ENCODE measurements around the gene ERG28. TPM values are rescaled to one million over a fixed set of nuclear protein-coding genes. Genes with fewer than 3 reads are reported as not detected.

The ERG28 gene
- total RNA-seq, 2 experiments from 2014 or later: 22.9 to 25.1 TPM

- Mint-ChIP-seq H3K4me3 (no peak overlapping the region), H3K27me3 (no peaks in the 10 kb centered on the region), H3K36me3 (peaks cover 30% of the 10 kb centered on the region), H3K4me1 (no peaks in the 10 kb centered on the region), H3K27ac (no peak overlapping the region), H3K9me3 (ENCODE audit: low read depth) (no peaks in the 10 kb centered on the region)
- DNase-seq (no peak), ATAC-seq (no peak)
- CTCF ChIA-PET: interaction anchor here (0.6 to 2.0 kb wide), 4 partner anchors 13 to 1385 kb away, joined by 3 to 5 read pairs (median 4); no protein-coding TSS in a partner anchor
Observed at GRCh38 chr14:75685910-75686309, 25.2 kb upstream of the ERG28 start.

GRCh38 chr14:75675265-75675960 is 14.7 kb upstream of the ERG28 start:
- Mint-ChIP-seq H3K27me3 (no peaks in the 10 kb centered on the region), H3K36me3 (peaks cover 40% of the 10 kb centered on the region), H3K4me3 (no peak overlapping the region), H3K27ac (no peak overlapping the region), H3K4me1 (peaks cover 28% of the 10 kb centered on the region), H3K9me3 (ENCODE audit: low read depth) (no peaks in the 10 kb centered on the region)
- CTCF ChIA-PET: interaction anchor here (1.0 to 1.2 kb wide), 2 partner anchors 15 to 19 kb away, joined by 3 read pairs; partner anchors contain the start of gene ERG28
- ATAC-seq: no peak
- DNase-seq: no peak

- H3K27me3 Mint-ChIP-seq: no peaks in the 10 kb centered on the region
- H3K9me3 Mint-ChIP-seq (ENCODE audit: low read depth): no peaks in the 10 kb centered on the region
- peaks cover 28% of the 10 kb centered on the region for H3K4me1 Mint-ChIP-seq
- peak overlapping the region; percentile 72 for H3K27ac Mint-ChIP-seq
- H3K4me3 Mint-ChIP-seq: no peak overlapping the region
- CTCF ChIA-PET: interaction anchor here (0.8 to 1.7 kb wide), 4 partner anchors 11 to 233 kb away, joined by 3 to 5 read pairs (median 4); partner anchors contain the start of genes ERG28 and TTLL5
- peak; percentile 81 for ATAC-seq
- no peak for DNase-seq
- peaks cover 54% of the 10 kb centered on the region for H3K36me3 Mint-ChIP-seq
Observed at GRCh38 chr14:75673345-75674035, 12.8 kb upstream of the ERG28 start.

GRCh38 chr14:75672605-75673192 is 12.0 kb upstream of the ERG28 start:
- Mint-ChIP-seq H3K4me3 (no peak overlapping the region), H3K27ac (no peak overlapping the region), H3K27me3 (no peaks in the 10 kb centered on the region), H3K4me1 (peaks cover 29% of the 10 kb centered on the region), H3K9me3 (ENCODE audit: low read depth) (no peaks in the 10 kb centered on the region), H3K36me3 (peaks cover 52% of the 10 kb centered on the region)
- CTCF ChIA-PET: interaction anchor here (0.8 to 1.7 kb wide), 4 partner anchors 9 to 234 kb away, joined by 3 to 6 read pairs (median 4); no protein-coding TSS in a partner anchor
- DNase-seq (no peak), ATAC-seq (no peak)

GRCh38 chr14:75667099-75667765 is 6.6 kb upstream of the ERG28 start:
- Mint-ChIP-seq H3K36me3 (peaks cover 38% of the 10 kb centered on the region), H3K4me3 (no peak overlapping the region), H3K9me3 (ENCODE audit: low read depth) (no peaks in the 10 kb centered on the region), H3K27me3 (no peaks in the 10 kb centered on the region), H3K27ac (no peak overlapping the region), H3K4me1 (peaks cover 19% of the 10 kb centered on the region)
- no peak for DNase-seq
- CTCF ChIA-PET: interaction anchor here (1.4 kb wide), 1 partner anchor 13 kb away, joined by 7 read pairs; no protein-coding TSS in a partner anchor
- ATAC-seq: no peak

GRCh38 chr14:75662966-75663365 is 2.3 kb upstream of the ERG28 start:
- peaks cover 6% of the 10 kb centered on the region for H3K36me3 Mint-ChIP-seq
- no peaks in the 10 kb centered on the region for H3K27me3 Mint-ChIP-seq
- CTCF ChIA-PET: interaction anchor here (1.0 to 1.8 kb wide), 2 partner anchors 9 to 11 kb away, joined by 3 to 6 read pairs; no protein-coding TSS in a partner anchor
- DNase-seq (no peak), ATAC-seq (no peak)
- no peaks in the 10 kb centered on the region for H3K9me3 Mint-ChIP-seq (ENCODE audit: low read depth)
- peaks cover 43% of the 10 kb centered on the region for H3K4me1 Mint-ChIP-seq
- H3K27ac Mint-ChIP-seq: no peak overlapping the region
- H3K4me3 Mint-ChIP-seq: peak overlapping the region; percentile 3

- Mint-ChIP-seq H3K4me3 (peak overlapping the region; percentile 98), H3K27ac (peak overlapping the region; percentile 94), H3K4me1 (peaks cover 42% of the 10 kb centered on the region), H3K36me3 (peaks cover 6% of the 10 kb centered on the region), H3K27me3 (no peaks in the 10 kb centered on the region), H3K9me3 (ENCODE audit: low read depth) (no peaks in the 10 kb centered on the region)
- ATAC-seq (no peak), DNase-seq (no peak)
- CTCF ChIA-PET: interaction anchor here (0.8 to 3.3 kb wide), 4 partner anchors 23 to 321 kb away, joined by 4 to 23 read pairs (median 8); partner anchors contain the start of gene FLVCR2
Observed at GRCh38 chr14:75661499-75661814, 781 bp upstream of the ERG28 start.

- no peaks in the 10 kb centered on the region for H3K9me3 Mint-ChIP-seq (ENCODE audit: low read depth)
- H3K36me3 Mint-ChIP-seq: peaks cover 9% of the 10 kb centered on the region
- peaks cover 42% of the 10 kb centered on the region for H3K4me1 Mint-ChIP-seq
- H3K27ac Mint-ChIP-seq: peak overlapping the region; percentile 94
- H3K4me3 Mint-ChIP-seq: peak overlapping the region; percentile 98
- CTCF ChIA-PET: interaction anchor here (0.8 to 3.3 kb wide), 9 partner anchors 8 to 322 kb away, joined by 3 to 23 read pairs (median 5); partner anchors contain the start of gene FLVCR2
- no peaks in the 10 kb centered on the region for H3K27me3 Mint-ChIP-seq
- no peak for ATAC-seq
- no peak for DNase-seq
Observed at GRCh38 chr14:75660238-75660629, 442 bp downstream of the ERG28 start.

- Mint-ChIP-seq H3K9me3 (ENCODE audit: low read depth) (no peaks in the 10 kb centered on the region), H3K36me3 (peaks cover 8% of the 10 kb centered on the region), H3K4me3 (no peak overlapping the region), H3K27ac (no peak overlapping the region), H3K27me3 (no peaks in the 10 kb centered on the region), H3K4me1 (peaks cover 42% of the 10 kb centered on the region)
- no peak for ATAC-seq
- CTCF ChIA-PET: interaction anchor here (2.9 to 3.3 kb wide), 2 partner anchors 81 to 324 kb away, joined by 12 to 23 read pairs; partner anchors contain the start of gene FLVCR2
- no peak for DNase-seq
Observed at GRCh38 chr14:75658957-75659356, 1.7 kb downstream of the ERG28 start.

GRCh38 chr14:75657331-75657730 is 3.3 kb downstream of the ERG28 start:
- H3K4me3 Mint-ChIP-seq: no peak overlapping the region
- H3K4me1 Mint-ChIP-seq: peaks cover 33% of the 10 kb centered on the region
- no peak for DNase-seq
- peak overlapping the region; percentile 27 for H3K27ac Mint-ChIP-seq
- H3K36me3 Mint-ChIP-seq: peaks cover 13% of the 10 kb centered on the region
- H3K9me3 Mint-ChIP-seq (ENCODE audit: low read depth): no peaks in the 10 kb centered on the region
- CTCF ChIA-PET: interaction anchor here (0.6 to 8.5 kb wide), 8 partner anchors 81 to 526 kb away, joined by 3 to 188 read pairs (median 4); partner anchors contain the start of genes FLVCR2 and TGFB3
- H3K27me3 Mint-ChIP-seq: no peaks in the 10 kb centered on the region
- no peak for ATAC-seq

- no peak for DNase-seq
- Mint-ChIP-seq H3K4me3 (no peak overlapping the region), H3K9me3 (ENCODE audit: low read depth) (no peaks in the 10 kb centered on the region), H3K36me3 (peaks cover 27% of the 10 kb centered on the region), H3K4me1 (peaks cover 21% of the 10 kb centered on the region), H3K27ac (no peak overlapping the region), H3K27me3 (no peaks in the 10 kb centered on the region)
- no peak for ATAC-seq
- CTCF ChIA-PET: interaction anchor here (0.6 to 8.5 kb wide), 15 partner anchors 13 to 353 kb away, joined by 3 to 188 read pairs (median 5); partner anchors contain the start of genes BATF, FLVCR2 and TGFB3
Observed at GRCh38 chr14:75655235-75655634, 5.4 kb downstream of the ERG28 start.

- Mint-ChIP-seq H3K9me3 (ENCODE audit: low read depth) (no peaks in the 10 kb centered on the region), H3K27ac (no peak overlapping the region), H3K27me3 (no peaks in the 10 kb centered on the region), H3K36me3 (peaks cover 36% of the 10 kb centered on the region), H3K4me1 (peaks cover 13% of the 10 kb centered on the region), H3K4me3 (no peak overlapping the region)
- CTCF ChIA-PET: interaction anchor here (0.6 to 8.5 kb wide), 30 partner anchors 10 to 359 kb away, joined by 3 to 188 read pairs (median 4); partner anchors contain the start of genes BATF, FLVCR2 and TGFB3
- DNase-seq (peak; percentile 86), ATAC-seq (peak; percentile 95)
Observed at GRCh38 chr14:75654127-75654732, 6.4 kb downstream of the ERG28 start.
